Liver (tissue), 3 donors: ENCODE data around the gene EXOC3L1.

ENCODE experiments used
- ATF3 ChIP-seq: IDR thresholded peaks from 2 replicates; pipeline ENCODE4 v1.6.1; 2016; ENCODE audit warnings: antibody characterized with exemption
- CTCF ChIP-seq: fragments of 150-350 bp; IDR thresholded peaks from 2 replicates; pipeline ENCODE4 v1.5.1; 2017; ENCODE audit warnings: improper control_type of control experiment, low read depth, low read length; ENCODE audit not compliant: missing input control
- GABPA ChIP-seq, 2 donors: IDR thresholded peaks in 1 of 2; conservative IDR thresholded peaks in 1 of 2; 2 replicates each; pipeline ENCODE4 v1.6.1; 2016; ENCODE audit warnings: antibody characterized with exemption in 2 of 2, mild to moderate bottlenecking in 1 of 2, moderate library complexity in 1 of 2
- JUND ChIP-seq, 2 donors: IDR thresholded peaks; 2 replicates each; pipeline ENCODE4 v1.6.1; 2016; ENCODE audit warnings: antibody characterized with exemption in 2 of 2
- MAX ChIP-seq: IDR thresholded peaks from 2 replicates; pipeline ENCODE4 v1.6.1; 2016; ENCODE audit warnings: antibody characterized with exemption
- NR2F2 ChIP-seq: IDR thresholded peaks from 2 replicates; pipeline ENCODE4 v1.6.1; 2016; ENCODE audit warnings: antibody characterized with exemption
- RAD21 ChIP-seq, 2 donors: IDR thresholded peaks; 2 replicates each; pipeline ENCODE4 v1.6.1; 2016; ENCODE audit warnings: antibody characterized with exemption in 2 of 2, mild to moderate bottlenecking in 2 of 2
- REST ChIP-seq: IDR thresholded peaks from 2 replicates; pipeline ENCODE4 v1.6.1; 2016; ENCODE audit warnings: antibody characterized with exemption, mild to moderate bottlenecking
- RXRA ChIP-seq, 2 donors: IDR thresholded peaks; 2 replicates each; pipeline ENCODE4 v1.6.1; 2017 to 2018; ENCODE audit warnings: antibody characterized with exemption in 2 of 2, mild to moderate bottlenecking in 1 of 2
- SP1 ChIP-seq: IDR thresholded peaks from 2 replicates; pipeline ENCODE4 v1.6.1; 2018; ENCODE audit warnings: antibody characterized with exemption, mild to moderate bottlenecking
- TAF1 ChIP-seq: conservative IDR thresholded peaks from 2 replicates; pipeline ENCODE4 v1.6.1; 2016; ENCODE audit warnings: antibody characterized with exemption, mild to moderate bottlenecking
- YY1 ChIP-seq: IDR thresholded peaks from 2 replicates; pipeline ENCODE4 v1.6.1; 2016; ENCODE audit warnings: antibody characterized with exemption, mild to moderate bottlenecking
- ZBTB33 ChIP-seq: IDR thresholded peaks from 2 replicates; pipeline ENCODE4 v1.6.1; 2016; ENCODE audit warnings: antibody characterized with exemption
- donor health status: healthy.
- donor health status: healthy.

GRCh38 chr16:67163999-67164558 lies 25.9 kb downstream of the EXOC3L1 start:
- TF ChIP-seq MAX (no peak), CTCF (no peak), JUND (IDR thresholded peaks at IDR 0.05) (no peak), ATF3 (no peak), YY1 (no peak), NR2F2 (no peak), REST (no peak), RXRA (IDR thresholded peaks at IDR 0.05) (no peak), ZBTB33 (no peak), SP1 (no peak), TAF1 (no peak), RAD21 (IDR thresholded peaks at IDR 0.05) (no peak), GABPA (IDR thresholded peaks at IDR 0.05 in 1 of 2, conservative IDR thresholded peaks at IDR 0.05 in 1 of 2) (no peak)
